KMS-11 (cell line): ENCODE results near the gene NINJ2.

Experiments
- H2AFZ ChIP-seq: fragments of 200-600 bp; sonication (generic); 2 replicates; pipeline ENCODE4 v1.6.1; 2016; ENCODE audit warnings: antibody characterized with exemption, mixed run types, low read depth
- H3K27ac ChIP-seq: fragments of 200-600 bp; sonication (generic); 2 replicates; pipeline ENCODE4 v1.6.1; 2016; ENCODE audit warnings: mild to moderate bottlenecking, mixed run types
- H3K27me3 ChIP-seq: fragments of 200-600 bp; sonication (generic); 2 replicates; pipeline ENCODE4 v1.6.1; 2017; ENCODE audit warnings: mild to moderate bottlenecking, low read depth, mixed run types, moderate library complexity; ENCODE audit not compliant: insufficient read depth
- H3K36me3 ChIP-seq: fragments of 200-600 bp; sonication (generic); 2 replicates; pipeline ENCODE4 v1.6.1; 2017; ENCODE audit warnings: mild to moderate bottlenecking, mixed run types; ENCODE audit not compliant: insufficient read depth
- H3K4me1 ChIP-seq: fragments of 200-600 bp; sonication (generic); 2 replicates; pipeline ENCODE4 v1.6.1; 2016; ENCODE audit warnings: mild to moderate bottlenecking, low read depth, mixed run types; ENCODE audit not compliant: poor library complexity, severe bottlenecking
- H3K4me2 ChIP-seq: fragments of 200-600 bp; sonication (generic); 2 replicates; pipeline ENCODE4 v1.7.0; 2016; ENCODE audit warnings: mild to moderate bottlenecking, mixed run types
- H3K4me3 ChIP-seq: fragments of 200-600 bp; sonication (generic); IDR thresholded peaks from 2 replicates; pipeline ENCODE4 v1.6.1; 2017; ENCODE audit warnings: low read depth, low read length, mixed read lengths; ENCODE audit not compliant: insufficient read depth
- H3K79me2 ChIP-seq: fragments of 200-600 bp; sonication (generic); 2 replicates; pipeline ENCODE4 v1.6.1; 2016; ENCODE audit warnings: low read depth, mixed run types; ENCODE audit not compliant: insufficient read depth
- H3K9ac ChIP-seq: fragments of 200-600 bp; sonication (generic); 2 replicates; pipeline ENCODE4 v1.6.1; 2016; ENCODE audit warnings: mild to moderate bottlenecking, mixed run types
- H4K20me1 ChIP-seq: fragments of 200-600 bp; sonication (generic); 2 replicates; pipeline ENCODE4 v1.6.1; 2016; ENCODE audit warnings: mild to moderate bottlenecking, mixed run types; ENCODE audit not compliant: insufficient read depth
- CTCF ChIP-seq: fragments of 200-600 bp; sonication (generic); conservative IDR thresholded peaks from 2 replicates; pipeline ENCODE4 v1.6.1; 2017; ENCODE audit warnings: low read depth, mild to moderate bottlenecking, antibody characterized with exemption, low read length, moderate library complexity, mixed read lengths

The NINJ2 gene

GRCh38 chr12:520119-520518, 143.1 kb downstream of the NINJ2 start:
- Histone ChIP-seq H4K20me1 (no peaks in the 10 kb centered on the region), H3K79me2 (no peaks in the 10 kb centered on the region), H3K4me1 (no peaks in the 10 kb centered on the region), H3K4me2 (no peak overlapping the region), H3K27me3 (no peaks in the 10 kb centered on the region), H3K4me3 (no peak overlapping the region), H2AFZ (no peak overlapping the region), H3K36me3 (no peaks in the 10 kb centered on the region), H3K27ac (no peak overlapping the region), H3K9ac (no peak overlapping the region)
- no peak for TF ChIP-seq CTCF

DNA sequence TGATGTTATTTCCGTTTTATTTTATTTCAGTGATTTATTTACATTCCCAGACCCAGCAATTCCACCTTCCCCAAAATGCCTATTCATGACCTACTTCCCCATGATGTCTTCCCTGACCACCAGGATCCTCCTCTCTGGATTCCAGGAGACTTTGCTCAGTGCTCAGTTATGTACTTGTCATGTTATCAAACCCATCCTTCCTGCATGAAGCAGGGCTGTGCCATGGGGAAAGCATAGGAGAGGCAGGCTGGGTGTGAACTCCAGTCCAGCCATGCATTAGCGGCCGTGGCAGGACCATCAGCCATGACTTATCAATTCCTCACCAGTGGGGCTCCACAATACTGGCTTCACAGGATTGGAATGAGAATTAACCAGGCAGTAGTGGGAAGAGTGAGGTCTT, 145.7 kb downstream of the NINJ2 start:
- Histone ChIP-seq H3K36me3 (no peaks in the 10 kb centered on the region), H3K79me2 (no peaks in the 10 kb centered on the region), H3K27me3 (no peaks in the 10 kb centered on the region), H3K27ac (no peak overlapping the region), H2AFZ (no peak overlapping the region), H4K20me1 (no peaks in the 10 kb centered on the region), H3K4me3 (no peak overlapping the region), H3K4me2 (no peak overlapping the region), H3K4me1 (no peaks in the 10 kb centered on the region), H3K9ac (no peak overlapping the region)
- TF ChIP-seq CTCF, result no peak
